Lung microvascular endothelial cell (primary cell): ENCODE measurements around the gene PLPP6. TPM values are rescaled to one million over a fixed set of nuclear protein-coding genes. Genes with fewer than 3 reads are reported as not detected.

ENCODE experiments used
- DNase-seq, 2 donors: peaks; one replicate each; pipeline versions ENCODE4 v3.0.0 to v3.0.0-alpha.2; 2010; ENCODE audit warnings: low read depth in 2 of 2
- total RNA-seq: library from RNA; depleted of rRNA; stranded (reverse); fragments of >200 nt; gene quantifications from 2 replicates; pipeline ENCODE4 v1.2.1, GENCODE V29; 2014

PLPP6 gene
- total RNA-seq, 1 donor from 2014 or later: 7.3 TPM

GRCh38 chr9:4662989-4663792 lies 1.1 kb downstream of the PLPP6 start:
- peak in 1 of 2 donors; percentile 55 for DNase-seq

DNA sequence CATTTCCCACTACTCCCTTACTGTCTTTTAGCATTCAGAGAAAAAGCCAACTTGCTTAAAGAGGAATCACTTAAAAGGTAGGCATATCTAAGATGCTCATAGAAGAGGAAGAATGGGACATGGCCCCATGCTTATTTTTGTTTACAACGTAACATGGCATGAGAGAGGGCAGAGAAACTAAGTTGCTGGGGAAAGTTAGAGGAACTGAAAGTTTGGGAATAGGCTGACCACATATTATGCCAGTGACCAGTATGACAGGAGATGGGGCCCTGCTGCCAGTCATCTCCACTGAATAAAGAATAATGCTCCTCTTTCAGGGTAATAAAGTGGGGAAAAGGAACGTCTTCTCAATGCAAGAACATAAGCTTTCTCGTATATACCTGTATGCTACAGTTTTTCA lies 1.9 kb downstream of the PLPP6 start:
- DNase-seq: peak in 1 of 2 donors; percentile 17

DNA sequence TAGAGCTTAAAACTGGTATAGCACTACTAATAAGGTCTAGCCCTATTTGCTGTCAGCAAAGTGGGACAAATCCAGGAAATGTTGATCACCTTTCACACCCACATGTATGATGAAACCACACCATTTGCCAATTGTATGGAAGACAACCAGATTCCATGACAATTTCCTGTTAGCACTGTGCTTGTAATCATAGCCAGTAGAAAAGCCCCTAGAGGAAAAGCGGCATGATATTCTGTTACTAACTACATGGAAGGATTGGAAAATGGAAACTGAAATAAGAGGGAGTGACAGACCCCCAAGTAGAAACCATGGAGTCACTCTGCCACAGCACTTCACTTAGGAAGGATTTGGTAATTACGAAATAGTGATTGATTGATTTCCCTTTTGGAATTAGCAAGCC lies 3.3 kb downstream of the PLPP6 start:
- DNase-seq: peak; percentile 85 to 99

DNA sequence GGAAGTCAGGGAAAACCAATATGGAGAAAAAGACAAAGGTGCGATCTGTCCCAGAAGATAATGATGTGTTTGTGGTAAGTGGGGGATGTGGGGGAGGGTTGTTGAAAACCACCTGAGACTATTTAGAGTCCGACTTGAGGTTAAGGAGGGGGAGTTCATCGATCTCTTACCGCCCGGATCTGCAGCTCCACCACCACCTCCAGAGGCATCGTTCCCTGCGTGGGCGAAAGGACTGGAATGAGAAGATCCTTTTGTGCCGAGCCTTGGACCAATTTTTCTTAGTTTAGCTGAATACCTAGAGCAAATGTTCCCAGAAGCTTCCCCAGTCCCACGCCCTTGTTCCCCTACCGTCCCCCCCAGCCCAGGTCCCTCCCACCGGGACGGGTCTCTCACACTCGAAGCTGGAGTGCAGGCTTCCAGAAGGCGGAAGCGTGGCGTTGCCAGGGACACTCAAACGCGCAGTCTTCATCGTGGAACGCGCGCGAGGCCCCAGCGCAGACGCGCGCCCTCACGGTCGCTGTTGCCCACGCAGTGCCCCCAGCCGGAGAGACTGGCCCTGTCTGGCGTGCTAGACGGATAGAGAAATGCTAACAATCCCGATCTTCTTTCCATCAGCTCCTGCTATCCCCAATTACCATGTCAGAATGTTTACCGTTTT lies 4.1 kb downstream of the PLPP6 start, which contains the start of gene SPATA6L:
Gene SPATA6L (minus strand): TSS at position 439 of the 658 bp plus-strand sequence. CDS start 230 bp downstream, at position 209.
- peak; percentile 76 to 93 for DNase-seq

DNA sequence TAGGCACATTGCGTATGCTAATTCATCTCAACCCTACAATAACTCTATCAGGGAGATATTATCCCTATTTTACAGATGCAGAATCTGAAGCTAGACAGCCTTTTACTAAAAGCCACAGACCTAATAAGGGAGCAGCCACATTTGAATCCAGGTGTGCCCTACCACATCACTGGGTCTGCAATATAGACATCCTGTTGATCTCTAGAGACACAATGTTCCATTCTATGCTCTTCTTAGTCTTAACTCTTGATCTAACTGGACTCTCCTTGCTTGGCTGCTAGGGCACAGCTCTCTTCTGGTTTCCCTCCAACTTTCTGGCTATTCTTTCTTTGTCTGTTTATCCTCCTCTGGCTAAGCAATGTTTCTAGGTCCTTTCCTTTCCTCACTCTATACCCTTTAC lies 5.6 kb downstream of the PLPP6 start:
- DNase-seq: no peak

GRCh38 chr9:4668604-4669003 lies 6.5 kb downstream of the PLPP6 start:
- no peak for DNase-seq

- DNase-seq: no peak
Observed at GRCh38 chr9:4669890-4670289, 7.8 kb downstream of the PLPP6 start.

- DNase-seq: no peak
Observed at GRCh38 chr9:4670591-4670990, 8.5 kb downstream of the PLPP6 start.

DNA sequence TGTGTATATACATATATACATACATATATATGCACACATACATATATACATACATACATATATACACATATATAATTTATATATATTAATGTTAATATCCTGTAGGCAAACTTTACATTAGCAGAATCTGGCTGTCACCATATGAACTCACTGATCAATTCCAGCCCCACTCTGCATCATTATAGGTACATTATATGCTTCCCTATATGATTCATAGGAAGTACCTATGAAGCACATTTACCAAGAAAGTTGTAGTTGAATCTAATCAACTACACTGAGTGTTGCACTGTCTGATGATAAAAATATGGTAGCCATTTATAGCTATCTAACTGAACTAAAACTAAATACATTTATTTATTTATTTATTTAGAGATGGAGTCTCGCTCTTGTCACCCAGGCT lies 9.6 kb downstream of the PLPP6 start:
- no peak for DNase-seq

DNA sequence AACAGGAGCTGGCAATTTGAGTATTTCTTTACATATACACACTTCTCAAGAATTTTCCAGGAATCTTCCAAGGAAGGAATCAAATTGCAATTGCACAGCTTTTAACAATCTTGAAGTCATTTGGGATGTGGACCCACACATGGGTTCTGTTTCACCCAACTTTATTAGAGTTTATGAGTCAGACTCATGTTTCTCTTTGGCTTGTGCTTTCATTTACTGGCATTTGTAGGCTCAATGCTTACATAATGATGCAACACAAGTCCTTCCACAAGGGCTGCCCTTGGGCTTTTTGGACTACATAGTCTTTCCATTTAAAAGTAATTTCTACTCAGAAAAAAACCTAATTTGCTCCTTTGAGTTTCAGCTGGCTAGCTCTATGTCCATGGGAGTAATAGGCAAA lies 12.7 kb downstream of the PLPP6 start:
- DNase-seq: no peak

- DNase-seq: no peak
Observed at GRCh38 chr9:4677392-4677791, 15.3 kb downstream of the PLPP6 start.

DNA sequence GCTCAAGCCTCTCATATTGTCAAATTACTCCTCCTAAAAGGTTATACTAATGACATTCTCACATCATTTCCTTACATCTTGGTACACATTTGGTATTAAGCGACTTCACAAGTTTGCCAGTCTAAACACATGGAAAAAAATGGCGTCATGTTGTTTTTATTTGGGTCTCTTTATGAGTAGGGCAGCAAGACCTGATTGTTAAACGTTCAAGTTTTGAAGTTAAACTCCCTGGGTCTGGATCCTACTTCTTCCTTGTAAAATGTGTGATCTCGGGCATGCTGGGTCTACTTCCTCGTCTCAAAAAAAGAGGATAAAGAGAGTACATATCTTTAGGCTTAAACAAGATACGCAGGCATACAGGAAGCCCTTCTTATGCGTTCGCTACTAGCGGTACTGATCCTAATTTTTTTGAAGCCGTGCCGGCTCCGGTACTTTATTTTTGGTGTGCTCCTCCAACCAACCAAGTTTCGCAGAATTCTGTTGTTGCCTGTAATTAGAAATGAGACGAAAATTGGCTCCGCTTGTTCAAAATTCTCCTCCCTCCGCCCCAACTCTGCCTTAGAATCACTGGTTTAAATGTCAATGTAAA lies 16.7 kb downstream of the PLPP6 start:
- peak; percentile 41 to 66 for DNase-seq

- peak; percentile 97 to 98 for DNase-seq
Observed at GRCh38 chr9:4679268-4680172, 17.4 kb downstream of the PLPP6 start, which contains the start of gene CDC37L1. Gene CDC37L1, plus strand, starts transcription at chr9:4679569. Its CDS starts 199 bp downstream, at chr9:4679768.

DNA sequence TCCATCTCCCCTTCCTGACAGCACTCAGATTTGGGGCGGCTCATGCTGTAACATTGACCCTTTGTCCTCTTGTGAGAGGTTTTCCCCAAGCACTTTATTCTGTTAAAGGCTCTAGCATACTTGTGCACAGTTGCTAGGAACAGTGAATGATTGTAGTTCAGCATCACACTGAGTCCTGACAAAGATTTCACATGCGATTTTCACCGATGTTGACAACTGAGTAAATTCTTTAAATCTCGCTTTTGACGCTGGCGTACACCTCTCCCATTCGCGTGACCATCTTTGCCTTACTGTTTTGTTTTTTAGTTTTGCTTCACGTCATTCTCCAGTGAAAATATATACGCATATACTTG lies 18.1 kb downstream of the PLPP6 start:
- peak; percentile 32 to 37 for DNase-seq

- peak in 1 of 2 donors; percentile 24 for DNase-seq
Observed at GRCh38 chr9:4680750-4681149, 18.7 kb downstream of the PLPP6 start.

DNA sequence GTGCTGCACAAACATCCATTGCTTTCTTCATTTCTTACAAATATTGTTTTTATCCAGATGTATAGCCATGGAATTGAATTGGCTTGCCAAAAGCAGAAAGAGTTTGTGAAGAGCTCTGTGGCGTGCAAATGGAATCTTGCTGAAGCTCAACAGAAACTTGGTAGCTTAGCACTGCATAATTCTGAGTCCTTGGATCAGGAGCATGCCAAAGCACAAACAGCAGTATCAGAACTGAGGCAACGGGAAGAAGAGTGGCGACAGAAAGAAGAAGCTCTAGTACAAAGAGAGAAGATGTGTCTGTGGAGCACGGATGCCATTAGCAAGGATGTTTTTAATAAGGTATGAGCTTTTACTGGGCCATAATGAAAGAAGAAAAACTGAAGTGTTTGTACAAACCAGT lies 22.7 kb downstream of the PLPP6 start:
- DNase-seq: no peak

GRCh38 chr9:4686112-4686511 lies 24.0 kb downstream of the PLPP6 start:
- no peak for DNase-seq

DNA sequence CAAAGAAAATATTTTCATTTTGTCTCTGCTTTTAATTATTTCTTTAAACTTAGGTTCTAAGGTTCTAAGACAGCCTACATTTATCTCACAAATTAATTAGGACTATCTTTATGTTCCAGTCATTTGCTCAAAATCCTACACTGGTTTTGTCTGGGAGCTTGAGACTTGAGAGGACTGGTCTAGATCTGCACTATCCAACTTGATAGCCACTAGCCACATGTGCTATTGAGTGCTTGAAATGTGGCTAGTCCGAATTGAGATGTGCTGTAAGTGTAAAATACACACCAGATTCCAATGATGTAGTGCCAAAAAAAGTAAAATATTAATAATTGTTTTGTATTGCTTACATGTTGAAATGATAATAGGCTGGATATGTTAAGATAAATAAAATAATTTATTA lies 24.5 kb downstream of the PLPP6 start:
- DNase-seq: no peak

- DNase-seq: no peak
Observed at GRCh38 chr9:4689021-4689420, 26.9 kb downstream of the PLPP6 start.

GRCh38 chr9:4689687-4690104 lies 27.6 kb downstream of the PLPP6 start:
- DNase-seq: no peak

- DNase-seq: no peak
Observed at GRCh38 chr9:4690144-4690543, 28.1 kb downstream of the PLPP6 start.
